Keratinocyte (primary cell): Measurements from ENCODE around the gene MGAT5.

Experiments used
- EZH2 ChIP-seq: IDR thresholded peaks from one replicate; pipeline ENCODE4 v1.6.1; 2012; ENCODE audit warnings: inconsistent platforms, mild to moderate bottlenecking, low read length, moderate library complexity
- TF ChIP-seq, protein P1 (sequence below), 3 experiments: IDR thresholded peaks in 1 of 3; conservative IDR thresholded peaks in 1 of 3; optimal IDR thresholded peaks in 1 of 3; 2 replicates in 2 of 3; 3 replicates in 1 of 3; pipeline versions ENCODE3 to v1.5.1; 2011; ENCODE audit warnings: low read length in 3 of 3, mild to moderate bottlenecking in 3 of 3, moderate library complexity in 2 of 3, control low read depth in 1 of 3, inconsistent platforms in 1 of 3; ENCODE audit not compliant: insufficient read depth in 2 of 3; ENCODE audit errors: extremely low read depth in 1 of 3

DNA sequence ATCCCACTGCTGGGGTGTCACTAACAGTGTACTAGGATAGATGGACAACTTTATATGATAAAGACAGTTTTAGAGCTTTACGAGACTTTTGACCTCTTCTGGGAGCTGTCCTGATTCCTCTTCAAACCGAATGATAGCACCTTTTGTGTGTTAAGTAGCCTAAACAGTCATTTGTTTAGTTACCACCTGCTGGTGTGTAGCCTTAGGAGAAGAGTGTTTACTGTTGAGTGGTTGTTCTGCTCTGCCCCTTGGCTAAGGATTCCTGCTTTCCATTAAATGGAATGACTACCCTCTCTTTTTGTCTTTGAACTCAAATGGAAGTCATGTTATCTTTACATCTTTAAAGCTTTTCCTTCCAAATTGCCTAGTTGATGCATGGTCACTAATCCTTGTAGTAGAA lies 28.0 kb upstream of the MGAT5 start:
- TF ChIP-seq, protein P1, sequence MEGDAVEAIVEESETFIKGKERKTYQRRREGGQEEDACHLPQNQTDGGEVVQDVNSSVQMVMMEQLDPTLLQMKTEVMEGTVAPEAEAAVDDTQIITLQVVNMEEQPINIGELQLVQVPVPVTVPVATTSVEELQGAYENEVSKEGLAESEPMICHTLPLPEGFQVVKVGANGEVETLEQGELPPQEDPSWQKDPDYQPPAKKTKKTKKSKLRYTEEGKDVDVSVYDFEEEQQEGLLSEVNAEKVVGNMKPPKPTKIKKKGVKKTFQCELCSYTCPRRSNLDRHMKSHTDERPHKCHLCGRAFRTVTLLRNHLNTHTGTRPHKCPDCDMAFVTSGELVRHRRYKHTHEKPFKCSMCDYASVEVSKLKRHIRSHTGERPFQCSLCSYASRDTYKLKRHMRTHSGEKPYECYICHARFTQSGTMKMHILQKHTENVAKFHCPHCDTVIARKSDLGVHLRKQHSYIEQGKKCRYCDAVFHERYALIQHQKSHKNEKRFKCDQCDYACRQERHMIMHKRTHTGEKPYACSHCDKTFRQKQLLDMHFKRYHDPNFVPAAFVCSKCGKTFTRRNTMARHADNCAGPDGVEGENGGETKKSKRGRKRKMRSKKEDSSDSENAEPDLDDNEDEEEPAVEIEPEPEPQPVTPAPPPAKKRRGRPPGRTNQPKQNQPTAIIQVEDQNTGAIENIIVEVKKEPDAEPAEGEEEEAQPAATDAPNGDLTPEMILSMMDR (optimal IDR thresholded peaks at IDR 0.05 in 1 of 3, IDR thresholded peaks at IDR 0.05 in 1 of 3, conservative IDR thresholded peaks at IDR 0.05 in 1 of 3; ENCODE audit: extremely low read depth in 1 of 3, insufficient read depth in 2 of 3, low read length in 3 of 3): no peak
- TF ChIP-seq EZH2: no peak
